D721Med (cell line): ENCODE results near the gene RARA.
A peak's percentile ranks its signal among the peaks of the same experiment; 100 is the strongest.
"Not testable (repeated sequence)": the region's sequence is repeated elsewhere in the genome, so short reads cannot be mapped to it uniquely, and the experiment has no call there.

Source experiments
- DNase-seq: peaks from one replicate; pipeline ENCODE4 v3.0.0; 2011; ENCODE audit warnings: low spot score; ENCODE audit not compliant: insufficient read length
- FAIRE-seq: peaks from 2 replicates; lab custom pipeline; 2011; peaks lifted over from hg19 to GRCh38; lab: Jason Lieb, UNC
- TF ChIP-seq, protein P1 (sequence below): IDR thresholded peaks from 2 replicates; pipeline ENCODE4 v1.5.1; 2012; ENCODE audit warnings: mild to moderate bottlenecking, control low read depth; ENCODE audit not compliant: insufficient read depth; ENCODE audit errors: missing control alignments

The RARA gene

DNA sequence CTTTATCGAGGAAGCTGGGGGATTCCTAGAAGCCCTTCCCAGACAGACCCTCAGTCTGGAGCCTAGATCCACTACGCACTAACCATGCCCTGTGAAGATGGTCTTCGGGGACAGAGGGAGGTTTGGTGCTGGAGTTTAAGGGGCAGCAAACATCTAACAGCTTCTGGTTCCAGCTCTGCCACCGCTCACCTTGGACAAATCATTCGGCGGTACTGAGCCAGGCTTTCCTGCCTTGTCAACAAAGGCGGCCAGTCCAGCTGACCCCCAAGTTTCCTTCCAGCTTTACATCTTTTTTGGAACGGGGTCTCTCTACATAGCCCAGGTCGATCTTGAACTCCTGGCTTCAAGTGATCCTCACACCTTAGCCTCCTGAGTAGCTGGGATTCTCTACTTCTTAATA lies 55.9 kb downstream of the RARA start:
- FAIRE-seq (no peak), DNase-seq (no peak)
- TF ChIP-seq, protein P1, sequence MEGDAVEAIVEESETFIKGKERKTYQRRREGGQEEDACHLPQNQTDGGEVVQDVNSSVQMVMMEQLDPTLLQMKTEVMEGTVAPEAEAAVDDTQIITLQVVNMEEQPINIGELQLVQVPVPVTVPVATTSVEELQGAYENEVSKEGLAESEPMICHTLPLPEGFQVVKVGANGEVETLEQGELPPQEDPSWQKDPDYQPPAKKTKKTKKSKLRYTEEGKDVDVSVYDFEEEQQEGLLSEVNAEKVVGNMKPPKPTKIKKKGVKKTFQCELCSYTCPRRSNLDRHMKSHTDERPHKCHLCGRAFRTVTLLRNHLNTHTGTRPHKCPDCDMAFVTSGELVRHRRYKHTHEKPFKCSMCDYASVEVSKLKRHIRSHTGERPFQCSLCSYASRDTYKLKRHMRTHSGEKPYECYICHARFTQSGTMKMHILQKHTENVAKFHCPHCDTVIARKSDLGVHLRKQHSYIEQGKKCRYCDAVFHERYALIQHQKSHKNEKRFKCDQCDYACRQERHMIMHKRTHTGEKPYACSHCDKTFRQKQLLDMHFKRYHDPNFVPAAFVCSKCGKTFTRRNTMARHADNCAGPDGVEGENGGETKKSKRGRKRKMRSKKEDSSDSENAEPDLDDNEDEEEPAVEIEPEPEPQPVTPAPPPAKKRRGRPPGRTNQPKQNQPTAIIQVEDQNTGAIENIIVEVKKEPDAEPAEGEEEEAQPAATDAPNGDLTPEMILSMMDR = no peak

DNA sequence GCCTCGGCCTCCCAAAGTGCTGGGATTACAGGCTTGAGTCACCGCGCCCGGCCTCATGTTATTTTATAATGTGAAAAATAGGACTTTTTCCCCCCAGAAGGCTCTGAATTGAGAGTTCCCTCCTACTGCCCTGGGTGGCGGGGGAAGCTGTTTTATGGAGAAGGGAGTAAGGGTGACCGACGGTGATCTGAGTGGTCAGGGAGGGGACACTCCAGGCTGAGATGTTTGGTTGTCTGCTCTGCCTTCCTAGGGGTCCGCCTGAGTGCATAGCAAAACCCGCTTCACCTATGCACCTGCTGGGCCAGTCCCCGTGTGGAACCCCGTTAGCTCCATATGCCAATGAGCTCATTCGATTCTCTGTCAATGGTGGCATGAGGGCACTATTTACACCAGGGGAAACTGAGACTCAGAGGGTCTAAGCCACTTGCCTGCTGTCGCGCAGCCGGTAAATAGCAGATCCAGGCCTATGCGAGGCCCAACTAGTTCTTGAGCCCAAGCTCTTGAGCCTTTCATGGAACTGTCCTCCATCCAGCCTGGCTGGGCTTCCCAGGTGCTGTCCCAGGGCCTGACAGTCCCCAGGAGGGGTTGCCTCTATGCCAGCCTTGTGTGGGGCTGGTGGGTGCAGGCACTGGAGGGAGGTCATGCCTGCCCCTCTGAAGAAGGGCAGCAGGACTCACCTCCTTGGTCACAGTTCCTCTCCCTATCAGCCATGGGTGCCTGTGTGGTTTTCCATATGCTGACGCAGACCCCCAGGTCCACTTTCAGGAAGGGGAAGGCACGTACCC lies 57.3 kb downstream of the RARA start:
- TF ChIP-seq, protein P1 = no peak

DNA sequence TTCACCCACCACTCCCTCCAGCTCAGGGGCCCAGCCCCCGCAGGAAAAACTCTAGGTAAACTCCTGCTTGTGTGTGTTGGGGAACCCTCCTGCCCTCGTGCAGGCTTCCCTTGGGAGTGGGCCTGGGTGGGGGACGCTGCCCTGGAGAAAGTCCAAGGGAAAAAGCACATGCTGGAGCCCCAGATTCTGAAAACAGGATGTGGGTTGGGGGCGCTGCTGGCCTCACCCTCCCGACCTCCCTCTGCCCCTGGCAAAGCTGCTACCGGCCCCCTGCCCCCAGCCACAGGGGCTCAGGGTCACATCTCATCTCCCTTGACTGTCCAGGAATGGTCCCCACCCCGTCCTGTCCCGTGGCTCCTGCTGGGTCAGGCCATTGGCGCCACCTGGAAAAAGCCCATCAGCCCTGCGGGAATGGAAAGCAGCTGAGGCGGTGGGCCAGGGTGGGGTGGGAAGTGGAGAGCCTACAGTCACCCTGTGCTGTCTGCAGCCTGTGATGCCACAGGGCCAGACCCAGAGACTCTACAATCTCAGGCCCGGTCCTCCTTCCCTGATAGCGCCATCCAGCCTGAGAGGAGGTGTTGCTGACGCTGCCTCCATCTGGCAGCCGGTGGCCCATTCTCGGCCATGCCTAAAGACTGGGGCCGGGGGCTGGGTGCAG lies 58.0 kb downstream of the RARA start:
- TF ChIP-seq, protein P1 = no peak
- FAIRE-seq (no peak), DNase-seq (peak; percentile 8)

More for the DNA sequence above, 57.3 kb downstream of the RARA start:
- no peak for FAIRE-seq
- DNase-seq = no peak

DNA sequence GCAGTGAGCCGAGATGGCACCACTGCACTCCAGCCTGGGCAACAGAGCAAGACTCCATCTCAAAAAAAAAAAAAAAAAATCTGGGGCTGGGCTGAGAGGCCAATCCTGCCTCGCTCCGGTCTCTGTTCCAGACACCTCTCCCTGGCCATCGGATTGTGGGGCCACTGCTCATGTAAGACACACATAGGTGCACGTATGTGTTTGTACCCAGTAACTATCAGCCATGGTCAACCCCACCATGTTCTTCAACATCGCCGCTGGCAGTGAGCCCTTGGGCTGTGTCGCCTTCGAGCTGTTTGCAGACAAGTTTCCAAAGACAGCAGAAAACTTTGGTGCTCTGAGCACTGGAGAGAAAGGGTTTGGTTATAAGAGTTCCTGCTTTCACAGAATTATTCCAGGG lies 58.7 kb downstream of the RARA start:
- DNase-seq, FAIRE-seq: not testable (repeated sequence)

DNA sequence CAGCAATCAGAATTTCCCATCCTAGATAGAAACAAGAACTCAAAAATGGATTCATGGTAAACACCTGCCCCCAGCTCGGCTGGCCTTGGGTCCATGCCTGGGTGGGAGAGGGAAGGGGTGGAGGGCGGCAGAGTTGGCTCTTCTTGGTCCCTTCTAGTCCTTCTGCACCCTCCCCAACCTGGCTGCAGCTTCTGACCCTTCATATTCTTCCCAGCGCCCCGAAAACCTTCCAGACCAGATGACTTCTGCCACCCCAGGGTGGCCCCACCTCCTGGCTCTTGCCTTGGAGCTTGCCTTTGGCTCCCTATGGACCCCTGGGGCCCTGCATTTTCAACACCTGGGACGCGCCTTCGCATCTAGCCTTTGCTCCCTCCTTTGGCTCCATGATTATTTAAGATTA lies 60.9 kb downstream of the RARA start:
- peak; percentile 13 for DNase-seq
- TF ChIP-seq, protein P1 = no peak
- no peak for FAIRE-seq

DNA sequence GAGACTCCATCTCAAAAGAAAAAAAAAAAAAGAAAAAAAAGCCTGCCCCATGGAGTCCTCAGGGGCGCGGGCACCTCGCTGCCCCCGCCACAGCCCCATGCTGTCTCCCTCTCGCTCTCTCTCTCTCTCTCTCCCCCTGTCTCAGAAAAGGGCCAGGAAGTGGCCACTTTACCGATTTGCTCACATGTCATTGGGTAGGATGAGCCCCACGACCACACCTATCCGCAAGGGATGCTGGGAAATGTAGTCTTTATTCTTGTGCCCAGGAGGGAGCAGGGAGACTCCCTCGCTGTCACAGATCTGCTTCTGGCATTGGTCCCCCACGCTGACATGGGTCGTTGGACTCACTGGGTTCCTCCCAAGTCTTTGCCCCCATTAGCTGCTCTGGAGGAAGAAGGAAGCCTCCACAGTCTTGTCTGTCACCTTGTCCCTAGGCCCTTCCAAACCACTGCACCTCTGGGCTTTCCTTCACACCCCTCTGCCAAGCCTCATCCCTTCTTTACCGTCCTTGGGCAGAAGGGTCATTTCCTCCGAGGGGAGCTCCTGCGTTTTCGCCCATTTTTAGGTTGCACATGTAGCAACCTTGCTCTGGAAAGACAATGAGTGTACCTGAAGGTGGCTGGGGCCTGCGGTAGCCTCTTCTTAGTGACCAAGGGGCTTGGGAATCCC lies 62.4 kb downstream of the RARA start:
- no peak for FAIRE-seq
- peak; percentile 27 for DNase-seq
- TF ChIP-seq, protein P1 = no peak

DNA sequence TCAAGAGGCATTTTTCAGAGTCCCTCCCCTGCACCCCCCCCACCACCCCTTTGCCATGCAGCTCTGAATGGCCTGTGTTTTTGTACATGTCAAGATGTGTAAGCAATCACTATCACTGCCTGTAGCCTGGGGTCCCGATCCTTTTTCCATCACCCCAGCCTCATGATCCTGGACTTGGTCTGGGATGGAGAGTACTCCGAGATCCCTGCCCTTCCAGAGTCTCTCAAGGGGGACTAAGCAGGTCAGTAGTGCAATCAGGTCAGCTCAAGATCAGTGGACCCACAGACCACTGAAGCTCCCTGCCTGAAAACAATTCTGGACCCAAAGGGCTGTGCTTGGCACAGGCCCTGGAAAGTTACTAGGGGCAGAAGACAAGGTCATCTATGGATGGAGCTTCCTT lies 63.1 kb downstream of the RARA start:
- FAIRE-seq (no peak), DNase-seq (no peak)
- TF ChIP-seq, protein P1 = no peak

DNA sequence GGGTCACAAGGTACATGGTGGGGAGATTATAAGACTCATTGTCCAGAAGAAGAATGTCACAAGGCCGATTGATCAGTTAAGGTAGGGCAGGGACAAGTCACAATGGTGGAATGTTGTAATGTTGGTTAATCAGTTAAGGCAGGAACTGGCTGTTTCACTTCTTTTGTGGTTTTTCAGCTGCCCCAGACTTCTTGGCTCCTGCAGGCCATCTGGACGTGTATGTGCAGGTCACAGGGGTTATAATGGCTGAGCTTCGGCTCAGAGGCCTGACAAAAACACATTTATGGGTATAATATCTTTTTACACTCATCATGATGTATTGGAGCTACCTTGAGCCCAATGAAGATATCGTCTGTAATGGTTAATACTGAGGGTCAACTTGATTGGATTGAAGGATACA lies 63.7 kb downstream of the RARA start:
- FAIRE-seq, DNase-seq: not testable (repeated sequence)
